Cardiac muscle cell (in vitro differentiated cells and primary cell): ENCODE results near the gene DET1. TPM values are rescaled to one million over a fixed set of nuclear protein-coding genes. Genes with fewer than 3 reads are reported as not detected.

Source experiments
- DNase-seq, 2 donors: peaks; one replicate each; pipeline versions ENCODE4 v3.0.0 to v3.0.0-alpha.2; 2010 to 2017; ENCODE audit warnings: low read depth in 1 of 2, low spot score in 1 of 2
- H3K27ac ChIP-seq: fragments of 200-600 bp; sonication (generic); 2 replicates; pipeline ENCODE4 v1.5.1; 2016
- H3K27me3 ChIP-seq: fragments of 200-600 bp; sonication (generic); 2 replicates; pipeline ENCODE4 v1.6.0; 2016; ENCODE audit warnings: control low read depth
- H3K36me3 ChIP-seq: fragments of 200-600 bp; sonication (generic); 2 replicates; pipeline ENCODE4 v1.5.1; 2016; ENCODE audit warnings: control low read depth
- H3K4me1 ChIP-seq: fragments of 200-600 bp; sonication (generic); 2 replicates; pipeline ENCODE4 v1.8.1; 2017; ENCODE audit warnings: low read depth, mild to moderate bottlenecking, mixed run types
- H3K4me3 ChIP-seq: fragments of 200-600 bp; sonication (generic); 2 replicates; pipeline ENCODE4 v1.5.1; 2016; ENCODE audit warnings: mild to moderate bottlenecking
- H3K9me3 ChIP-seq: fragments of 200-600 bp; sonication (generic); 2 replicates; pipeline ENCODE4 v1.5.1; 2017; ENCODE audit warnings: low read depth, mild to moderate bottlenecking, control low read depth
- polyA plus RNA-seq: library from polyadenylated mRNA; unstranded; fragments of >200 nt; fragmentation: Nextera tagmentation; extraction: Ambion mirVana; gene quantifications from 2 replicates; pipeline ENCODE4 v1.2.1, GENCODE V29; 2016
- total RNA-seq: library from RNA; depleted of rRNA; stranded (reverse); fragments of >200 nt; gene quantifications from 2 replicates; pipeline ENCODE4 v1.2.3, GENCODE V29; 2016
- TF ChIP-seq, protein P1 (sequence below): IDR thresholded peaks from 2 replicates; pipeline ENCODE4 v1.5.1; 2012; ENCODE audit warnings: low read depth, mild to moderate bottlenecking, low read length

Gene DET1
- total and polyA plus RNA-seq, 2 experiments from 2014 or later = 10.6 to 18.0 TPM

DNA sequence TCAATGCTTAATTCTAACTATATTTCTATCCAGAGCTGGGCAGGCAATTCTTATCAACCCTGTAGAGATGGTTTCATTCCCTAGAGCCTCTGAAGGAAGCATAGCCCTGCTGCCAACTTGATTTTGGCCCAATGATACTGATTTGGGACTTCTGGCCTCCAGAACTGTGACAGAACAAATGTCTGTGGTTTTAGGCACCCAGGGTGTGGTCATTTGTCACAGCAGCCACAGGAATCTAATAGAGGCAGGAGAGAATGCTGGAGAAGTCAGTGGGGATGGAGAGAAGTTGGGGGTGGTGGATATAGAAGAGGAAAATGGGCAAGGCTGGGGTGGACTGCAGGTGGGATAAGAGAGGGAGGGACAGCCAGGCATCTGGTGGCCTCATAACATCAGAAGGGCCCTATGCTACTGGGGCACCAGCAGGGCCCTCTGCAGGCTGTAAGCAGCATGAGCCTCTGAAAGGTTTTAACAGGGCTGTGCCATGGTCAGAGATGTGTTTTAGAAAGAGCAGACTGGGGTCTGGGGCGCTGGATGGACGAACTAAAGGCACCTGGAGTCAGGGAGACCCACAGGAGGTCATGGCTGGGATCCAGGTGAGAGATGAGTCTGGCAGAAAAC is 59.2 kb downstream of the DET1 start:
- no peak overlapping the region for H3K27ac ChIP-seq
- DNase-seq = no peak
- no peaks in the 10 kb centered on the region for H3K4me1 ChIP-seq
- H3K9me3 ChIP-seq = no peaks in the 10 kb centered on the region
- TF ChIP-seq, protein P1, sequence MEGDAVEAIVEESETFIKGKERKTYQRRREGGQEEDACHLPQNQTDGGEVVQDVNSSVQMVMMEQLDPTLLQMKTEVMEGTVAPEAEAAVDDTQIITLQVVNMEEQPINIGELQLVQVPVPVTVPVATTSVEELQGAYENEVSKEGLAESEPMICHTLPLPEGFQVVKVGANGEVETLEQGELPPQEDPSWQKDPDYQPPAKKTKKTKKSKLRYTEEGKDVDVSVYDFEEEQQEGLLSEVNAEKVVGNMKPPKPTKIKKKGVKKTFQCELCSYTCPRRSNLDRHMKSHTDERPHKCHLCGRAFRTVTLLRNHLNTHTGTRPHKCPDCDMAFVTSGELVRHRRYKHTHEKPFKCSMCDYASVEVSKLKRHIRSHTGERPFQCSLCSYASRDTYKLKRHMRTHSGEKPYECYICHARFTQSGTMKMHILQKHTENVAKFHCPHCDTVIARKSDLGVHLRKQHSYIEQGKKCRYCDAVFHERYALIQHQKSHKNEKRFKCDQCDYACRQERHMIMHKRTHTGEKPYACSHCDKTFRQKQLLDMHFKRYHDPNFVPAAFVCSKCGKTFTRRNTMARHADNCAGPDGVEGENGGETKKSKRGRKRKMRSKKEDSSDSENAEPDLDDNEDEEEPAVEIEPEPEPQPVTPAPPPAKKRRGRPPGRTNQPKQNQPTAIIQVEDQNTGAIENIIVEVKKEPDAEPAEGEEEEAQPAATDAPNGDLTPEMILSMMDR = no peak
- no peak overlapping the region for H3K4me3 ChIP-seq
- H3K36me3 ChIP-seq = no peaks in the 10 kb centered on the region
- no peaks in the 10 kb centered on the region for H3K27me3 ChIP-seq

DNA sequence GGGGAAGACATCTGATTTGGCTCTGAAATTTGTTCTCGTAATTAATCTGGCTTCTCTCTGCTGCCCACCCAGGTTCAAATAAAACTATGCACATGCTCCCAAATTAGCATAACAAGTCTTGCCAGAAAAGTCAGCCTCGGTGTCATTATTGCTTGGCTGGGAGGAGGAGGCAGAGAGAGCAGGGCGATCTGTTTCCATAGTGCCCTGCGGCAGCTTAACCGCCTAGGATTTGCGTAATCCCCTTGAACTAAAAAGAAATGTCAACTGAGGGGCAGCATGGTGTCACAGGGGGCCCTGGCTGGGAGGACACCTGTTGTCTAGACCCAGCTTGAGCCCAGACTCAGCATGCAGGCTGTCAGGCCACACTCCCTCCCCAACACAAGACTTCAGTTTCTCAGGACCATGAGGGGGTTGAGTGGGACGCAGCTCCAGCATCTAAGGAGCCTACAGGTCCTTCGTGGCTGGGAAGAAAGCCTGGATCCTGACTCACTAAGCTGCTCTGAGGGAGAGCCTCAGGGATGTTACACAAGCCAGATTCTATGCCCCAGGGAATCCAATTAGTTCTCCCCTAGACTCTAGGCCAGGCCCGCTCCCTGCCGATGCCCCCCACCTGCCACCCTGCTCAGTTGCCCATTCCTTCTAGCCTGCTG is 61.7 kb downstream of the DET1 start:
- Histone ChIP-seq H3K4me1 (no peaks in the 10 kb centered on the region), H3K4me3 (no peak overlapping the region), H3K27me3 (no peaks in the 10 kb centered on the region), H3K27ac (no peak overlapping the region), H3K36me3 (no peaks in the 10 kb centered on the region), H3K9me3 (no peaks in the 10 kb centered on the region)
- DNase-seq = peak in 1 of 2 donors; percentile 38
- TF ChIP-seq, protein P1 = no peak

DNA sequence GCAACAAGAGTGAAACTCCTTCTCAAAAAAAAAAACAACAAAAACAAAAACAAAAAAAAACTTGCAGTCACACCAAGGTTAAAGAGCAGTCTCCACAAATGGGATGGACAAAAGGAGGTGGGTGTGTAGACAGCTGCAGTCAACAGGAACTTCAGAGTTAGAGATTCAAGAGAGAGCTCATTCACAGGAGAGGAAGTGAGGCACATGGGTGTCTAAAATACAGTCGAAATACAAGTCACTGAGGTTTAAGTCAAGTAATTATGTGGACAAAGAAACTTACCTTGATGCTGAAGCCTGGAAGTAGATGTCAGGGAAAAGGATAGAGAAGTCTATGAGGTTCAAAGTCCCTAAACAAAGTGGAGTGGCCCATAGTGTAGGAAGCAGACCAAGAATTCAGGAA is 64.2 kb downstream of the DET1 start:
- no peaks in the 10 kb centered on the region for H3K4me1 ChIP-seq
- H3K4me3 ChIP-seq = no peak overlapping the region
- DNase-seq = no peak
- peaks cover 8% of the 10 kb centered on the region for H3K36me3 ChIP-seq
- H3K9me3 ChIP-seq = no peaks in the 10 kb centered on the region
- H3K27ac ChIP-seq = no peak overlapping the region
- TF ChIP-seq, protein P1 = no peak
- no peaks in the 10 kb centered on the region for H3K27me3 ChIP-seq

DNA sequence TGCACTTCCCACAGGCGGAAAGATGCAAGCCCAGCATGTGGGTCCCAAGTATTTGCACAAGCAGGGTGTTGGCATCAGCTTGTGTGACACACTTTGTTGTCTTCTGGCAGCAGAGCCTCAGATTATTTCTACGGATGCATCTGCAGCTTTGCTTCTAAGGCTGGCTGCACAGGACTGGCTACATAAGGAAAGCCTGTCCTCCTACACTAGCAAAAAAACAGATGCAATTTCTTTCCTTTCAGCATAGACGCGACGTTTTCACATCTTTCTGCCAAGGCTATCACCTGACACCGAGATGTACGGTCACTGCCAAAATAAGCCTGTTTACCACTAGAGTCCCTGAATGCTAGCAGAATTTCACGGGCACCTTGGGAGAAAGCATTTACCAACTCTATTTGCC is 65.5 kb downstream of the DET1 start:
- H3K4me1 ChIP-seq = no peaks in the 10 kb centered on the region
- no peaks in the 10 kb centered on the region for H3K27me3 ChIP-seq
- DNase-seq = no peak
- H3K9me3 ChIP-seq = no peaks in the 10 kb centered on the region
- no peak overlapping the region for H3K4me3 ChIP-seq
- H3K36me3 ChIP-seq = peaks cover 11% of the 10 kb centered on the region
- no peak overlapping the region for H3K27ac ChIP-seq
- TF ChIP-seq, protein P1 = no peak

DNA sequence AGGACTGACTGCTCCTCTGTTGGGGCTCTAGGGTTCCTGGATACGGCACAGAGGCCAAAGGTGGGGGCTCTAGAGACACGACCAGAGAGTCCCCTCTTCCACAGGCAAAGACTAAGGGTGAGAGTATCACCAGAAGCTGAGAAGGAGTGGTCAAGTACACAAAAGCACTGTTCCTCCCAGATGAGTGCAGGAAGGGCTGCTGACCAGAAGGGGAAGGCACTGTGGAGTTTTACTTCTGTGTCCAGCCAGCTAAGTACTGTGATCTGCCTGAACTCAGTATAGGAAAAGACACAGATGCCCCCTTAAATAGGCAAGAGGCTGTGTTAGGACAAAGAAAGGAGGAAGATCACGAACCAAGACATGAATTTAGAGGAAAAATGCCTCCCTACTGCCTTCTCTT is 67.3 kb downstream of the DET1 start:
- DNase-seq = no peak
- no peaks in the 10 kb centered on the region for H3K4me1 ChIP-seq

More for the DNA sequence above, 67.3 kb downstream of the DET1 start:
- no peaks in the 10 kb centered on the region for H3K9me3 ChIP-seq
- H3K27ac ChIP-seq = no peak overlapping the region
- no peaks in the 10 kb centered on the region for H3K27me3 ChIP-seq
- H3K4me3 ChIP-seq = no peak overlapping the region
- TF ChIP-seq, protein P1 = no peak
- H3K36me3 ChIP-seq = peaks cover 17% of the 10 kb centered on the region
